Measurements from ENCODE around the gene IQCM. TPM values are rescaled to one million over a fixed set of nuclear protein-coding genes. Genes with fewer than 3 reads are reported as not detected.

IQCM gene
- total RNA-seq, 1 experiment from 2014 or later, result not detected

DNA sequence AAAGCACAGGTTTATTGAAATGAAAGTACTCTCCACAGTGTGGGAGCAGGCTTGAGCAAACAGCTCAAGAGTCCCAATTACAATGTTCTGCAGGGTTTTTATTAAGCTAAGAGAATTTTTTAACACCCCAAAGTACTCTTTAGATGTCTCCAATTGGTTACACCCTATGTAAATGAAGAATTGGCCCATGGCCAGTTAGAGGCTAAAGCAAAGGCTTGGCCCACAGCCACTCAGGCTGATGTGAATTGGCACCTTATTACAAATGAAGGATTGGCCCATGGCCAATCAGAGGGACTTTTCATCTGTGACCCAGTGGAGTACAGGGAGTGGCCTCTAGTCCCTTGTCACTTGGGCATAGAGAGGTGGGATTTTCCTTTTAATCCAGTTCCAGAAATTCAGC lies 30.1 kb upstream of the IQCM start:
- CTCF ChIA-PET, result no interaction called here
- in situ Hi-C loops (cut with HindIII; ENCODE audit: low pct_unique_long_range_greater_than_20kb, low sequenced_read_pairs) (no loop called here), intact Hi-C loops (cut with micrococcal nuclease; ENCODE audit: unreplicated experiment) (no loop called here)
- no peak overlapping the region for H3K27ac ChIP-seq (ENCODE audit: low read length)
- POLR2A ChIA-PET, result no interaction called here
- H3K9me3 ChIP-seq (ENCODE audit: control insufficient read depth, insufficient read depth, low read depth, low read length), result no peaks in the 10 kb centered on the region
- TF ChIP-seq, protein P1, sequence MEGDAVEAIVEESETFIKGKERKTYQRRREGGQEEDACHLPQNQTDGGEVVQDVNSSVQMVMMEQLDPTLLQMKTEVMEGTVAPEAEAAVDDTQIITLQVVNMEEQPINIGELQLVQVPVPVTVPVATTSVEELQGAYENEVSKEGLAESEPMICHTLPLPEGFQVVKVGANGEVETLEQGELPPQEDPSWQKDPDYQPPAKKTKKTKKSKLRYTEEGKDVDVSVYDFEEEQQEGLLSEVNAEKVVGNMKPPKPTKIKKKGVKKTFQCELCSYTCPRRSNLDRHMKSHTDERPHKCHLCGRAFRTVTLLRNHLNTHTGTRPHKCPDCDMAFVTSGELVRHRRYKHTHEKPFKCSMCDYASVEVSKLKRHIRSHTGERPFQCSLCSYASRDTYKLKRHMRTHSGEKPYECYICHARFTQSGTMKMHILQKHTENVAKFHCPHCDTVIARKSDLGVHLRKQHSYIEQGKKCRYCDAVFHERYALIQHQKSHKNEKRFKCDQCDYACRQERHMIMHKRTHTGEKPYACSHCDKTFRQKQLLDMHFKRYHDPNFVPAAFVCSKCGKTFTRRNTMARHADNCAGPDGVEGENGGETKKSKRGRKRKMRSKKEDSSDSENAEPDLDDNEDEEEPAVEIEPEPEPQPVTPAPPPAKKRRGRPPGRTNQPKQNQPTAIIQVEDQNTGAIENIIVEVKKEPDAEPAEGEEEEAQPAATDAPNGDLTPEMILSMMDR (IDR thresholded peaks at IDR 0.05), result no peak
- TF ChIP-seq SIN3A (IDR thresholded peaks at IDR 0.05; ENCODE audit: borderline replicate concordance, insufficient read depth, low read depth, low read length), result no peak
- TF ChIP-seq TCF7L2 (IDR thresholded peaks at IDR 0.05; ENCODE audit: low read depth, low read length), result no peak
- TF ChIP-seq, protein P2, sequence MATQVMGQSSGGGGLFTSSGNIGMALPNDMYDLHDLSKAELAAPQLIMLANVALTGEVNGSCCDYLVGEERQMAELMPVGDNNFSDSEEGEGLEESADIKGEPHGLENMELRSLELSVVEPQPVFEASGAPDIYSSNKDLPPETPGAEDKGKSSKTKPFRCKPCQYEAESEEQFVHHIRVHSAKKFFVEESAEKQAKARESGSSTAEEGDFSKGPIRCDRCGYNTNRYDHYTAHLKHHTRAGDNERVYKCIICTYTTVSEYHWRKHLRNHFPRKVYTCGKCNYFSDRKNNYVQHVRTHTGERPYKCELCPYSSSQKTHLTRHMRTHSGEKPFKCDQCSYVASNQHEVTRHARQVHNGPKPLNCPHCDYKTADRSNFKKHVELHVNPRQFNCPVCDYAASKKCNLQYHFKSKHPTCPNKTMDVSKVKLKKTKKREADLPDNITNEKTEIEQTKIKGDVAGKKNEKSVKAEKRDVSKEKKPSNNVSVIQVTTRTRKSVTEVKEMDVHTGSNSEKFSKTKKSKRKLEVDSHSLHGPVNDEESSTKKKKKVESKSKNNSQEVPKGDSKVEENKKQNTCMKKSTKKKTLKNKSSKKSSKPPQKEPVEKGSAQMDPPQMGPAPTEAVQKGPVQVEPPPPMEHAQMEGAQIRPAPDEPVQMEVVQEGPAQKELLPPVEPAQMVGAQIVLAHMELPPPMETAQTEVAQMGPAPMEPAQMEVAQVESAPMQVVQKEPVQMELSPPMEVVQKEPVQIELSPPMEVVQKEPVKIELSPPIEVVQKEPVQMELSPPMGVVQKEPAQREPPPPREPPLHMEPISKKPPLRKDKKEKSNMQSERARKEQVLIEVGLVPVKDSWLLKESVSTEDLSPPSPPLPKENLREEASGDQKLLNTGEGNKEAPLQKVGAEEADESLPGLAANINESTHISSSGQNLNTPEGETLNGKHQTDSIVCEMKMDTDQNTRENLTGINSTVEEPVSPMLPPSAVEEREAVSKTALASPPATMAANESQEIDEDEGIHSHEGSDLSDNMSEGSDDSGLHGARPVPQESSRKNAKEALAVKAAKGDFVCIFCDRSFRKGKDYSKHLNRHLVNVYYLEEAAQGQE (IDR thresholded peaks at IDR 0.05; ENCODE audit: insufficient read depth in 1 of 2, low read depth in 2 of 2, low read length in 1 of 2), result no peak
- TF ChIP-seq POLR2AphosphoS5 (IDR thresholded peaks at IDR 0.05; ENCODE audit: low read depth, low read length), result no peak
- H3K27me3 ChIP-seq (ENCODE audit: control insufficient read depth, insufficient read depth, low read length), result no peaks in the 10 kb centered on the region
- H3K4me1 ChIP-seq (ENCODE audit: control insufficient read depth, insufficient read depth, low read length), result no peaks in the 10 kb centered on the region
- no peak overlapping the region for H3K4me3 ChIP-seq (ENCODE audit: low read depth in 2 of 2, low read length in 2 of 2)
- BruUV-seq (replicated peaks), result no TSS peak
- DNase-seq (ENCODE audit: low read depth, low spot score) (no peak), ATAC-seq (no peak)
- no peaks in the 10 kb centered on the region for H3K36me3 ChIP-seq (ENCODE audit: control insufficient read depth, insufficient read depth, low read length)

- BruUV-seq (replicated peaks), result no TSS peak
- no peak overlapping the region for H3K4me3 ChIP-seq (ENCODE audit: low read depth in 2 of 2, low read length in 2 of 2)
- in situ Hi-C loops (cut with HindIII; ENCODE audit: low pct_unique_long_range_greater_than_20kb, low sequenced_read_pairs), result no loop called here
- CTCF ChIA-PET, result no interaction called here
- no peaks in the 10 kb centered on the region for H3K27me3 ChIP-seq (ENCODE audit: control insufficient read depth, insufficient read depth, low read length)
- POLR2A ChIA-PET, result no interaction called here
- H3K9me3 ChIP-seq (ENCODE audit: control insufficient read depth, insufficient read depth, low read depth, low read length), result no peaks in the 10 kb centered on the region
- ATAC-seq (no peak), DNase-seq (ENCODE audit: low read depth, low spot score) (no peak)
- H3K36me3 ChIP-seq (ENCODE audit: control insufficient read depth, insufficient read depth, low read length), result no peaks in the 10 kb centered on the region
- H3K27ac ChIP-seq (ENCODE audit: low read length), result no peak overlapping the region
- H3K4me1 ChIP-seq (ENCODE audit: control insufficient read depth, insufficient read depth, low read length), result no peaks in the 10 kb centered on the region
- intact Hi-C loops (cut with micrococcal nuclease; ENCODE audit: unreplicated experiment), result no loop called here
- TF ChIP-seq, protein P2 (IDR thresholded peaks at IDR 0.05; ENCODE audit: insufficient read depth in 1 of 2, low read depth in 2 of 2, low read length in 1 of 2), result no peak
- TF ChIP-seq POLR2AphosphoS5 (IDR thresholded peaks at IDR 0.05; ENCODE audit: low read depth, low read length) (no peak), SIN3A (IDR thresholded peaks at IDR 0.05; ENCODE audit: borderline replicate concordance, insufficient read depth, low read depth, low read length) (no peak), TCF7L2 (IDR thresholded peaks at IDR 0.05; ENCODE audit: low read depth, low read length) (no peak)
- TF ChIP-seq, protein P1 (IDR thresholded peaks at IDR 0.05), result no peak
Observed at GRCh38 chr4:149841686-149842085, 26.0 kb upstream of the IQCM start.
